NB4 (cell line): ENCODE results near the gene C12orf42.

Experiments
- DNase-seq: peaks from one replicate; pipeline ENCODE4 v3.0.0; 2010; ENCODE audit warnings: low read depth
- H3K4me3 ChIP-seq: one replicate; pipeline ENCODE4 v1.5.1; 2011; ENCODE audit warnings: mild to moderate bottlenecking, low read depth, low read length, moderate library complexity
- MAX ChIP-seq: IDR thresholded peaks from 2 replicates; pipeline ENCODE4 v1.6.1; 2011; ENCODE audit warnings: low read depth, low read length
- MYC ChIP-seq: IDR thresholded peaks from 2 replicates; pipeline ENCODE4 v1.6.1; 2011; ENCODE audit warnings: low read depth, low read length
- POLR2A ChIP-seq: IDR thresholded peaks from 2 replicates; pipeline ENCODE4 v1.6.1; 2011; ENCODE audit warnings: mild to moderate bottlenecking; ENCODE audit not compliant: insufficient read length; ENCODE audit errors: extremely low read depth
- TF ChIP-seq, protein P1 (sequence below): IDR thresholded peaks from one replicate; pipeline ENCODE4 v1.5.1; 2012; ENCODE audit warnings: low read depth, low read length

The C12orf42 gene

DNA sequence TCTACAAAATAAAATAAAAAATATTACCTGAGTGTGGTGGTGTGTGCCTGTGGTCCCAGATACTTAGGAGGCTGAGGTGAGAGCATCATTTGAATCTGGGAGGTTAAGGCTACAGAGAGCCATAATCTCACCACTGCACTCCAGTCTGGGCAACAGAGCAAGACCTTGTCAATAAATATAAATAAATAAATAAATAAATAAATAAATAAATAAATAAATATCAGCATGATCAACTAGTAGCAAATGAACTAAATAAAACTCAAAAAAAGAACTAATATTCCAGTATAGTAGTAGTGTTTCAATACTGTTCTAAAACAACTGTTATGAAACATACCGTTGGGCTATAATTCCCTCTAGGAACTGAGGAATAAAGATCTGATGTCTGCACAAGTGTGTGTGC, 74.4 kb downstream of the C12orf42 start:
- no peak overlapping the region for H3K4me3 ChIP-seq
- TF ChIP-seq POLR2A (no peak), MAX (no peak), MYC (no peak)
- TF ChIP-seq, protein P1, sequence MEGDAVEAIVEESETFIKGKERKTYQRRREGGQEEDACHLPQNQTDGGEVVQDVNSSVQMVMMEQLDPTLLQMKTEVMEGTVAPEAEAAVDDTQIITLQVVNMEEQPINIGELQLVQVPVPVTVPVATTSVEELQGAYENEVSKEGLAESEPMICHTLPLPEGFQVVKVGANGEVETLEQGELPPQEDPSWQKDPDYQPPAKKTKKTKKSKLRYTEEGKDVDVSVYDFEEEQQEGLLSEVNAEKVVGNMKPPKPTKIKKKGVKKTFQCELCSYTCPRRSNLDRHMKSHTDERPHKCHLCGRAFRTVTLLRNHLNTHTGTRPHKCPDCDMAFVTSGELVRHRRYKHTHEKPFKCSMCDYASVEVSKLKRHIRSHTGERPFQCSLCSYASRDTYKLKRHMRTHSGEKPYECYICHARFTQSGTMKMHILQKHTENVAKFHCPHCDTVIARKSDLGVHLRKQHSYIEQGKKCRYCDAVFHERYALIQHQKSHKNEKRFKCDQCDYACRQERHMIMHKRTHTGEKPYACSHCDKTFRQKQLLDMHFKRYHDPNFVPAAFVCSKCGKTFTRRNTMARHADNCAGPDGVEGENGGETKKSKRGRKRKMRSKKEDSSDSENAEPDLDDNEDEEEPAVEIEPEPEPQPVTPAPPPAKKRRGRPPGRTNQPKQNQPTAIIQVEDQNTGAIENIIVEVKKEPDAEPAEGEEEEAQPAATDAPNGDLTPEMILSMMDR, result no peak
- DNase-seq, result no peak

GRCh38 chr12:103415681-103416080, 80.1 kb downstream of the C12orf42 start:
- DNase-seq, result no peak
- TF ChIP-seq MYC (no peak), POLR2A (no peak), MAX (no peak)
- TF ChIP-seq, protein P1, result no peak

GRCh38 chr12:103401421-103401820, 94.3 kb downstream of the C12orf42 start:
- TF ChIP-seq, protein P1, result no peak
- TF ChIP-seq MAX, result no peak
- TF ChIP-seq POLR2A, result no peak
- TF ChIP-seq MYC, result no peak
- DNase-seq, result no peak

More at GRCh38 chr12:103415681-103416080, 80.1 kb downstream of the C12orf42 start:
- H3K4me3 ChIP-seq, result no peak overlapping the region

GRCh38 chr12:103399986-103400385, 95.8 kb downstream of the C12orf42 start:
- TF ChIP-seq POLR2A (no peak), MAX (no peak), MYC (no peak)
- TF ChIP-seq, protein P1, result no peak
- peak; percentile 47 for DNase-seq
- H3K4me3 ChIP-seq, result no peak overlapping the region

More at GRCh38 chr12:103401421-103401820, 94.3 kb downstream of the C12orf42 start:
- no peak overlapping the region for H3K4me3 ChIP-seq

DNA sequence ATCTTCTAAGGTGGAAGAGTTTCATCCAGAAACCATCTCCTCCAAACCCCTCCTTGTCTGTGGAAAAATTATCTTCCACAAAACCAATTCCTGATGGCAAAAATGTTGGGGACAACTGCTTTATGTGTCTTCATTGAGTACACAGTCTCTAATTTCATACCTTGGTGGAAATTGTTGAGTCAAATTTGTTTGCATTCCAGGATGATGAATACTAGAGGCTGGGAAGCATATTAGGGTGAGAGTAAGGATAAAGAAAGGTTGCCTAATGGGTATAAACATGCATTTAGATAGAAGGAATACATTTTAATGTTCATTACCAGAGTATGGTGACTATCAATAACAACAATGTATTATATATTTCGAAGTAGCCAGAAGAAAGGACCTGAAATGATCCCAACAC, 98.2 kb downstream of the C12orf42 start:
- H3K4me3 ChIP-seq, result no peak overlapping the region
- no peak for DNase-seq
- TF ChIP-seq MAX (no peak), MYC (no peak), POLR2A (no peak)
- TF ChIP-seq, protein P1, result no peak

DNA sequence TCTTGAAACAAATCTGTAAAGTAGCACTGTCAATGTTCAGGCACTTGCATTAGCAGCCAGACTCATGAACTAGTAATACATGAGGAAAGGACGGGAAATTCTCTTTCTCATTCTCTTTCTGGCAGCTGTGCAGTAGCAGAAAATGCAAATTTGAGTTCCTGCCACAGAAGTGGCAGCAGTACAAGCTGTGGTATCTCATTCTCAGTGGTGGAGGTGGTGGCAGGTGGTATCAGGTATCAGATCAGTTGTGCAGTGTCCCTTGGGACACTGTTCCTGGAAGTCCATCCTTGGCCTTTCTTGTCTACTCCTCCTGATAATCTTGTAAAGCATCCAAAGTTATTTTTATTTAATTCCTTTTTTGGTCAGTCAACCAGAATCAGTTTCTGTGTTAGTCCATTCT, 103.0 kb downstream of the C12orf42 start:
- no peak for DNase-seq
- H3K4me3 ChIP-seq, result no peak overlapping the region
- TF ChIP-seq, protein P1, result no peak
- TF ChIP-seq MAX (no peak), POLR2A (no peak), MYC (no peak)
